Osteocyte (in vitro differentiated cells): ENCODE data around the gene FBP2. TPM values are rescaled to one million over a fixed set of nuclear protein-coding genes. Genes with fewer than 3 reads are reported as not detected.
"Not testable (repeated sequence)": the region's sequence is repeated elsewhere in the genome, so short reads cannot be mapped to it uniquely, and the experiment has no call there.

Source experiments
- DNase-seq: peaks from one replicate; pipeline ENCODE4 v3.0.0; 2021; ENCODE audit warnings: mixed read lengths; ENCODE audit not compliant: unreplicated experiment; ENCODE audit errors: extremely low spot score
- H3K27ac Mint-ChIP-seq: one replicate; pipeline ENCODE4 v1.8.0; 2021; ENCODE audit warnings: mild to moderate bottlenecking, mixed read lengths; ENCODE audit not compliant: unreplicated experiment
- H3K27me3 Mint-ChIP-seq: one replicate; pipeline ENCODE4 v1.8.0; 2021; ENCODE audit warnings: mixed read lengths; ENCODE audit not compliant: unreplicated experiment
- H3K36me3 Mint-ChIP-seq: one replicate; pipeline ENCODE4 v1.8.0; 2021; ENCODE audit warnings: mixed read lengths; ENCODE audit not compliant: unreplicated experiment
- H3K4me1 Mint-ChIP-seq: one replicate; pipeline ENCODE4 v1.8.0; 2021; ENCODE audit warnings: mixed read lengths; ENCODE audit not compliant: unreplicated experiment
- H3K4me3 Mint-ChIP-seq: one replicate; pipeline ENCODE4 v1.8.0; 2021; ENCODE audit warnings: mild to moderate bottlenecking, moderate library complexity, mixed read lengths; ENCODE audit not compliant: unreplicated experiment
- H3K9me3 Mint-ChIP-seq: one replicate; pipeline ENCODE4 v1.8.0; 2021; ENCODE audit warnings: mixed read lengths; ENCODE audit not compliant: unreplicated experiment
- CTCF ChIP-seq: fragments of 200-600 bp; sonication (generic); IDR thresholded peaks from 2 replicates; pipeline ENCODE4 v1.5.0; 2021; ENCODE audit warnings: antibody characterized with exemption, mild to moderate bottlenecking, moderate library complexity
- total RNA-seq: library from RNA; stranded (reverse); gene quantifications from 2 replicates; pipeline ENCODE4 v1.2.1, GENCODE V29; 2021

FBP2 gene
- total RNA-seq, 1 donor from 2014 or later, result not detected

DNA sequence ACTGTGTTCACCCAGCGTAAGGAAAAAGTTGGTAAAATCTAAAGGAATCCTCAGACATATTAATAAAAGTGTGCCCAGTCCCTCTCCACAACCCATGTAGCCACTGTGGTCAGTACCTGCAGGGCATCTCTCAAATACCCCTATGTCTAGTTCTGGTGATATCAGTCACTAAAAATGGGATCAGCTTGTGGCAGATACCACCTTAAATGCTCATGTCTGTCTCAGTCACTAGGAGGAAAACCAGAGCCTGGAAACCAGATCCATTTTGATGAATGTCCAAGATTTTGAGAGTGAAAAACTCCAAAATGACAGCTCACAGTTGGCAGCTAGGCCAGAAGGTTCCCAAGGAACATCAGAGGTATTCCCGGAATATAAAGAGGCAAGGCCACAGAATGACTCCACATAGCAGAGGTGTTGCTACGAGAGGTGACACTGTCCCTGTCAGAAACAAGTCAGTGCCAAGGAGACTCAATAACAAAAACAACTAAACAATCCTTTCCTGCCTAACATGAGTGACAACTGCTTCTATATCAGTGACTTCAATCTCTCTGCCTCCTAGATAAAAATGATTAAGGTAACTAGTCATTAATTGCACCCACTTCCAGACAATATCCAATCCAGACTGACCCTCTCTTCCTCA, 25.3 kb downstream of the FBP2 start:
- TF ChIP-seq CTCF, result no peak
- Mint-ChIP-seq H3K4me3 (no peak overlapping the region), H3K27ac (no peak overlapping the region), H3K4me1 (no peaks in the 10 kb centered on the region), H3K27me3 (peaks cover 16% of the 10 kb centered on the region), H3K9me3 (no peaks in the 10 kb centered on the region), H3K36me3 (peaks cover 20% of the 10 kb centered on the region)
- DNase-seq, result no peak

DNA sequence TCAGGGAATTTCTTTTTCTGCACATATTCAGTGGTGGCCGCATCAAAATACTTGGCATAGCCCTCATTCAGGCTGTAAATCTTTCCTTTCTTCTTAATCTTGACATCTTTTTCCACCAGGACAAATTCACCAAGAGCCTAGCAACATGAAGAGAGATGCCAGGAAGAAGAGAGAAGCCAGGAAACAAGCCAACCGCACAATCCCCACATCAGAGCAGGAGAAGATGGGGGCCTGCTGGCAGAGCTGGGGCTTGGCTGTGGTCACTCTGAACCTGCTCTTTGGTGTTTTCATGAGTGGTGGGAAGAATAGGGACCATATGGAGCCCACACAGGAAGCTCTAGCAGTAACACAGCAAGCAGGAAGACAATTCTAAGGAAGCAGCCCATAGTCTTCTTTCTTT, 26.4 kb downstream of the FBP2 start:
- no peak for DNase-seq
- Mint-ChIP-seq H3K9me3 (no peaks in the 10 kb centered on the region), H3K4me1 (no peaks in the 10 kb centered on the region), H3K27me3 (peaks cover 7% of the 10 kb centered on the region), H3K4me3 (no peak overlapping the region), H3K27ac (no peak overlapping the region), H3K36me3 (peaks cover 29% of the 10 kb centered on the region)
- no peak for TF ChIP-seq CTCF

GRCh38 chr9:94566550-94566949, 27.1 kb downstream of the FBP2 start:
- no peaks in the 10 kb centered on the region for H3K9me3 Mint-ChIP-seq
- peaks cover 31% of the 10 kb centered on the region for H3K36me3 Mint-ChIP-seq
- DNase-seq, result no peak
- no peaks in the 10 kb centered on the region for H3K4me1 Mint-ChIP-seq
- no peak overlapping the region for H3K4me3 Mint-ChIP-seq
- no peak for TF ChIP-seq CTCF
- H3K27me3 Mint-ChIP-seq, result peaks cover under 1% of the 10 kb centered on the region
- H3K27ac Mint-ChIP-seq, result no peak overlapping the region

- H3K4me3 Mint-ChIP-seq, H3K9me3 Mint-ChIP-seq, H3K4me1 Mint-ChIP-seq, H3K27ac Mint-ChIP-seq, H3K27me3 Mint-ChIP-seq, DNase-seq: not testable (repeated sequence)
- H3K36me3 Mint-ChIP-seq, result peaks cover 37% of the 10 kb centered on the region
Measured at GRCh38 chr9:94564279-94564678, 29.3 kb downstream of the FBP2 start.

DNA sequence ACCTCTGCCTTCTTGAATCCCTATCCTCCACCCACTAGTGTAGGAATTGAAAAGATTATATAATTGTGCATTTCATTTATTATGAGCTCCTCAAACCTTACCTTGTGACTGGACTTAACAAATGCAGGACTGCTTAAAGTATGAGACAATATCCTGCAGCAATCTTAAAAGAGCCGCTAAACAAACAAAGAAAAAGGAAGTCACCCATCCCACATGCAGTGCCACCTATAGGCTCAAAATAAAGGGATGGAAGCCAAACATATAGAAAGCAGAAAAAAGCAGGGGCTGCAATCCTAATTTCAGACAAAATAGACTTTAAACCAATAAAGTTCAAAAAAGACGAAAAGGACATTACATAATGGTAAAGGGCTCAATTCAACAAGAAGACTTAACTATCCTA, 30.1 kb downstream of the FBP2 start:
- H3K9me3 Mint-ChIP-seq, result no peaks in the 10 kb centered on the region
- H3K4me1 Mint-ChIP-seq, result no peaks in the 10 kb centered on the region
- TF ChIP-seq CTCF, result no peak
- no peak overlapping the region for H3K27ac Mint-ChIP-seq
- peaks cover 33% of the 10 kb centered on the region for H3K36me3 Mint-ChIP-seq
- no peaks in the 10 kb centered on the region for H3K27me3 Mint-ChIP-seq
- H3K4me3 Mint-ChIP-seq, result no peak overlapping the region
- no peak for DNase-seq

GRCh38 chr9:94560237-94560636, 33.4 kb downstream of the FBP2 start:
- no peak for DNase-seq
- Mint-ChIP-seq H3K4me3 (no peak overlapping the region), H3K9me3 (no peaks in the 10 kb centered on the region), H3K36me3 (peaks cover 29% of the 10 kb centered on the region), H3K27ac (no peak overlapping the region), H3K27me3 (no peaks in the 10 kb centered on the region), H3K4me1 (peaks cover 22% of the 10 kb centered on the region)
- TF ChIP-seq CTCF, result no peak
